Gastroesophageal sphincter (tissue), 3 donors: ENCODE results near the gene RPP30.

ENCODE experiments used
- CTCF ChIP-seq, 4 experiments: fragments of 200-600 bp in 2 of 4; fragments of 450-650 bp in 2 of 4; sonication (generic) in 1 of 4; IDR thresholded peaks; one replicate each; pipeline ENCODE4 v1.5.1; 2017 to 2019; ENCODE audit warnings: antibody characterized with exemption in 4 of 4, mild to moderate bottlenecking in 2 of 4, moderate library complexity in 2 of 4
- EP300 ChIP-seq: sonication (generic); formaldehyde crosslinking; IDR thresholded peaks from one replicate; pipeline ENCODE4 v1.6.1; 2017; ENCODE audit warnings: antibody characterized with exemption, mild to moderate bottlenecking
- POLR2A ChIP-seq, 2 donors: fragments of 450-650 bp; IDR thresholded peaks; one replicate each; pipeline ENCODE4 v1.6.1; 2017; ENCODE audit warnings: antibody characterized with exemption in 2 of 2, mild to moderate bottlenecking in 2 of 2, moderate library complexity in 1 of 2
- POLR2AphosphoS5 ChIP-seq: sonication (generic); formaldehyde crosslinking; IDR thresholded peaks from one replicate; pipeline ENCODE4 v1.6.1; 2017; ENCODE audit warnings: antibody characterized with exemption

GRCh38 chr10:90947030-90947960 is 75.5 kb downstream of the RPP30 start:
- no peak for TF ChIP-seq POLR2A (IDR thresholded peaks at IDR 0.05)
- TF ChIP-seq CTCF (IDR thresholded peaks at IDR 0.05), result no peak
- no peak for TF ChIP-seq EP300
- TF ChIP-seq POLR2AphosphoS5, result no peak
